GM21381 (cell line): ENCODE measurements around the gene COL18A1.
"Not testable (repeated sequence)": the region's sequence is repeated elsewhere in the genome, so short reads cannot be mapped to it uniquely, and the experiment has no call there.

Experiments
- ATAC-seq: cut with Tn5 transposase; IDR thresholded peaks from one replicate; pipeline ENCODE4 v1.9.1; 2021; ENCODE audit warnings: mild to moderate bottlenecking, moderate library complexity; ENCODE audit not compliant: unreplicated experiment

Gene COL18A1

DNA sequence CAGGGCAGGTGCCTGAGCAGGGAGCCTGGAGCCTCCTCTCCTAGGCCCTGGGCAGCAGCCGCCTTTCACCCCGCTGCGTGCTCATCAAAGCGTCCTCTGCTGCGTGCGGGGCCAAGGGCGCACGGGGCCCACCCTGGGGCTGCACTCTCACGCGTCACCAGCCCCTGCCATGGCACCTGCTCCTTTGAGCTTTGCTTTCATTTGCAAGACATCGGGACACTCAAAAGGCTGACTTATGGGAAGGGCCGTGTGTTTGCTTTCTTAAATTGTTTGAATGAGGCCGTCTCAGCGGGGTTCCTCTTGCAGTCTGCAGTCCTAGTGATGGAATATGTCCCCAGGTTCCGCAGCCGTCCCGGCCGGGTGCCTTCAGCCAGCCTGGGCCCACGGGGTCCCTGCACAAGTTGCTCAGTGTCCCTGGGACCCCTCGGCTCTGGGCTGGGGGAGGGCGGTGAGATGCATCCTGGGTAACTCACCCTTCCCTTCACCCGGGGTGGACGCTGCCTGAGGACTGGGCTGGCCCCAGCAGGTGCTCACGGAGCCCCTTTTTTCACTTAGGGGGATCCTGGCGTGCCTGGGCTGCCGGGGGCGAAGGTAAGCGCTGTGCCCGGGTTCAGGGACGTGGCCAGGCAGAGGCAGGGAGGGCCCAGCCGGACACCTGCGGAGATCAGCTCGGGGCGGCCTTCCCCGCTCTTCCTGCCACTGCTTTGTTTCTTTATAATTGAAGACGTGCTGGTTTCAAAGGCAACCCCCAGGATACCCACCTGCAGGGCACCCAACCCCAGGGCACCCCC, 84.2 kb downstream of the COL18A1 start:
- ATAC-seq, result no peak

DNA sequence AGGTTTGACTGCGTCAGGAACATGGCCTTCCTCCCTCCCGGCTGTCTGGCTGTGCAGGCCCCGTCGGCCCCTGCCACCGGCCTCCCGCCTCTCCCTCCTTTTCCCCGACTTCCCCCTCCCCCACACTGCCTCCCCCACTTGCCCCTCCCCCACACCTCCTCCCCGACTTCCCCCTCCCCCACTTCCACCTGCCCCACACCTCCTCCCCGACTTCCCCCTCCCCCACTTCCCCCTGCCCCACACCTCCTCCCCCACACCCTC, 84.7 kb downstream of the COL18A1 start:
- no peak for ATAC-seq

DNA sequence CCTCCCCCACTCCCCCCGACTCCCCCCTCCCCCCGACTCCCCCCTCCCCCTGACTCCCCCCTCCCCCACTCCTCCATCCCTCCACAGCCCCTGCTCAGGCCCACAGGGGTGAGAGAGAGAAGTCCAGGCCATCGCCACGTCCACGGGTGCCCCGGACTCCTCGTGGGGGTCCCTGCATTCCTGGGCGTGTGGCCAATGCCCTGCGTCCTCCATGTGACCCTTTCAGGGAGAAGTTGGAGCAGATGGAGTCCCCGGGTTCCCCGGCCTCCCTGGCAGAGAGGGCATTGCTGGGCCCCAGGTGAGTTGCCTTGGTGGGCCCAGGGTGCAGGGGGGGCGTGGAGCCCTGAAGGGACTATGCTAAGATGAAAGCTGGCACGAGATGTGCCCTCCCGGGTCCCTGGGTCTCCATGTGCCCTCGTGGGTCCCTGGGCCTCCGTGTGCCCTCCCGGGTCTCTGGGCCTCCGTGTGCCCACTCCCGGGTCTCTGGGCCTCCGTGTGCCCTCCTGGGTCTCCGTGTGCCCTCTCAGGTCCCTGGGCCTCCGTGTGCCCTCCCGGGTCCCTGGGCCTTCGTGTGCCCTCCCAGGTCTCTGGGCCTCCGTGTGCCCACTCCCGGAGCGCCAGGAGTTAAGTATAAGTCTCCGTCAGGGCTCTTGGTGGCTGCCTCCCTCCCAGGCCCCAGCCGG, 85.2 kb downstream of the COL18A1 start:
- ATAC-seq, result no peak

DNA sequence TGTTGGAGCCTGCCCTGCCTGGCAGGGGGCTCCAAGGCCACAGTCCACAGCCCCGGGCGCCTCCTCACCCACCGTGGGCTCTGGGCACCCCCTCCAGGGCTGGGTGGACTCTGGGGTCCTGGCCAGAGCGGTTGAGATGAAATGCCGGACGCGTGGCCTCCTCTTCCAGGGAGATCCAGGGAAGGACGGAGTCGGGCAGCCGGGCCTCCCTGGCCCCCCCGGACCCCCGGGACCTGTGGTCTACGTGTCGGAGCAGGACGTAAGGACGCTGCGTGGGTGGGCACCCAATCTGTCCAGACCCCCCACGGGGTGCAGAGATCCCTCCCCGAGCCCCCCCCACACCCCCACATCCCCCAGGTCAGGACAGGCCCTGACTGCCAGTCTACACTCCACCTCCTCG, 86.1 kb downstream of the COL18A1 start:
- no peak for ATAC-seq

DNA sequence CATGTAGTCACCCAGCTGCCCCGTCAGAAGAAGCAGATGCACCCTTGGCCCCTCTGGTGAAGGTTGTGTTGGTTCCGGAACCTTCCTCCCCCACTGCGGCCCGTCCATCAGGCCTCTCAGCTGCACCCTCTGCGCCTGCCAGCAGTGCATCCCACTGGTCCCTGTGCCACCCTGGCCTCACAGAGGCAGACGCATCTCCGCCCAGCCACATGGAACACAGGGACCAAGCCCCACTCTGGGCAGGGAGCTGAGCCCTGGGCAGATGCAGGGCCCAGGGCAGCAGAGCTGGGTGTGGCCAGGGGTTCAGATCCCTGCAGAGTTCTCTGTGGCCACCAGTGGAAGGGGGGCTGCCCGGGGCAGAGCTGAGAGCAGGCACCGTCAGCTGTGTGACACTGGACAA, 86.7 kb downstream of the COL18A1 start:
- no peak for ATAC-seq

DNA sequence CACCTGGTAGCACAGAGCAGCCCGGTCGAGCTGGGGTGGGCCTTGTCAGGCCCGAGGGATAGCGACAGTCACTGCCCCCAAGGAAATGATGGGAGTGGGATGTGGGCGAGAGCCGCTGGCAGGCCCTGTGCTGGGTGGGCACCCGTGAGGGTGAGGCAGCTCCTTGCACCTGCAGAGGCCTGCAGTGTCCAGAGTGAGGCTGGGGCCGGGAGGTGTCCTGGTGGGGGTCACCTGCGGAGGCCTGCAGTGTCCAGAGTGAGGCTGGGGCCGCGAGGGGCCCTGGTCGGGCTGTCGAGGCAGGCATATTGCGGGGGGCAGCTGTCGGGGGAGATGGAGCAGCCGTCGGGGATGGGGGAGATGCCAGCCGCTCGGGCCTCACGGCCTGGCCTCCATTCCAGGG, 87.8 kb downstream of the COL18A1 start:
- no peak for ATAC-seq

DNA sequence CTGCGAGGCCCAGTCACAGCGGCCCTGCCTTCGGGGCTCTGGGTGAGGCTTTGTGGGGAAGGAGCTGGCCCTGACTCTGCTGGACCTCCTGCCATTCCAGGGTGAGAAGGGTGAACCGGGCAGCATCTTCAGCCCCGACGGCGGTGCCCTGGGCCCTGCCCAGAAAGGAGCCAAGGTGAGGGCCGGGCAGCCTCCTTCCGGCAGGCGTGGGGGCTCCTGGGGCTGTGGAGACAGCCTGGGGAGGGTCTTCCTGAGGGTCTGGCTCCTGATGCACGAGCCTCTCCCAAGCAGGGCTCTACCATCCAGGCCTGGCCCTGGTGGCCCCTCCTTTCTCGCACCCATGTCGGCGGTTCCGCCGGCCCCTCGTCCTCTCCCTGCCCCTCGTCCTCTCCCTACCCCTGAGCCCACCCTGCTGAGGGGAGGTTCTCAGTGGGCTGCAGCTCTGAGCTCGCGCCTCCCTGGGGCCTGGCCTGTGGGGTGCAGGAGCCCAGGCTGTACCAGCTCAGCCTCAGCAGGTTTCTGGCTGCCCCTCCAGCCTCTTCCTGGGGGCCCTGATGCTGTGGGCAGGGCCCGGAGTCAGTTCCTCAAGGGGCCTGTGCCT, 88.5 kb downstream of the COL18A1 start:
- no peak for ATAC-seq

DNA sequence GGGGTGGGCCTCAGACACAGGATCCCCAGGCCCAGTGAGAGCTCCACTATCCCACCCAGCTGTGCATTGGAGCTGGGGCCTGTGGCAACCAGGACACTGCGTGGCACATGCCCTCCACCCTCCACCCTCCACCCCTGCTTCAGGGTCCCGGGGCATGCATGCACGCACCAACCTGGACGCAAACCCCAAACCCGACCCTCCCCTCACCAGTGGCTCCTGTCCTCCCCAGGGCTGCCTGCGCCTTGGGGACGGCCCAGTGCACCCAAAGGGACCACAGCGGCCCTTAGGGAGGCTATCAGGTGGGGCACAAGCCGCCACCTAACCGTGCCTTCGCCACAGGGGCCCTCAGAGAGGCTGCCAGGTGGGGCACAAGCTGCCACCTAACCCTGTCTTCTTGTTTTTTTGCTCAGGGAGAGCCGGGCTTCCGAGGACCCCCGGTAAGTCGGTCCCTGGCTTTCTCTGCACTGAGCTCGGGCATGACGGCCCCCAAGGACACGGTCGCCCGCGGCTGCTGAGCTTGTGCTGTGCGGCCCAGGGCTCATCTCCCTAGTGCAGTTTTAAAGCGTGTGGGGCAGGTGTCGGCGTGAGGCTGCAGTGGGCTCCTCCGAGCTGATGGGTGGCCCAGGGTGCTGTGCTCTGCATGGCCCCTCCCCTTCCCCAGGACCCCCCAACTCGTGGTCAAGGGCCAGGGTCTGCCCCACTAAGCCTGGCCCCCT, 89.3 kb downstream of the COL18A1 start:
- no peak for ATAC-seq

DNA sequence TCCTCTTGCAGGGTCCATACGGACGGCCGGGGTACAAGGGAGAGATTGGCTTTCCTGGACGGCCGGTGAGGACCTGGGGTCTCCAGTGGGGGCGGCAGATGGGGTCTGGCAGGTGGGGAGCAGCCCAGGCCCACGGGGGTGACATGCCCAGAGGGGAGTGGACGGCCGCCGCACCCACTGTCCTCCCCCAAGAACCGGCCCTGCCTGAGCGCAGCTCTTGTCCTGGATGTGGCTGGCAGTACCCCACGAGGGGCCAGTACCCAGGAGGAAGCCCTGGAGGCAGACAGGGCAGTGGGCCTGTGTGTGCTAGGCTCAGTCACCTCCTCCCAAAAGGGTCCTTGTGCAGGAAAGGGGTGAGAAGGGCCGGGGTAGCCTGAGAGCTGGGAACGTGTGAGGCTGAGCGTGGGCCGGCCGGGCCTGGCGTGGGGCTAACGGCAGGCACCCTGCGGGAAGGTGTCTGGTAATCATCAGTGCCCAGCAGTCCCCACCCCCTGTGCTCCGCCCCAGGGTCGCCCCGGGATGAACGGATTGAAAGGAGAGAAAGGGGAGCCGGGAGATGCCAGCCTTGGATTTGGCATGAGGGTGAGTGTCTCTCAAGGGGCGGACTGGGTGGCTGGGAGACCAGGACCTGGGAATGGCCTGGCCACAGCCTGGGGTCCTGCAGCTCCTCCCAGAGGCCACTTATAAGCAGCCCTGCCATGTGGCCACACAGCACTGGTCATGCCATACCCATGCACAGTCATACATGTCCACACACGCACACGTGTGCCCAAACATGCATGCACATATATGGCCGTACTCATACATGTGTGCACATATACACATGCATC, 90.1 kb downstream of the COL18A1 start:
- ATAC-seq, result no peak

DNA sequence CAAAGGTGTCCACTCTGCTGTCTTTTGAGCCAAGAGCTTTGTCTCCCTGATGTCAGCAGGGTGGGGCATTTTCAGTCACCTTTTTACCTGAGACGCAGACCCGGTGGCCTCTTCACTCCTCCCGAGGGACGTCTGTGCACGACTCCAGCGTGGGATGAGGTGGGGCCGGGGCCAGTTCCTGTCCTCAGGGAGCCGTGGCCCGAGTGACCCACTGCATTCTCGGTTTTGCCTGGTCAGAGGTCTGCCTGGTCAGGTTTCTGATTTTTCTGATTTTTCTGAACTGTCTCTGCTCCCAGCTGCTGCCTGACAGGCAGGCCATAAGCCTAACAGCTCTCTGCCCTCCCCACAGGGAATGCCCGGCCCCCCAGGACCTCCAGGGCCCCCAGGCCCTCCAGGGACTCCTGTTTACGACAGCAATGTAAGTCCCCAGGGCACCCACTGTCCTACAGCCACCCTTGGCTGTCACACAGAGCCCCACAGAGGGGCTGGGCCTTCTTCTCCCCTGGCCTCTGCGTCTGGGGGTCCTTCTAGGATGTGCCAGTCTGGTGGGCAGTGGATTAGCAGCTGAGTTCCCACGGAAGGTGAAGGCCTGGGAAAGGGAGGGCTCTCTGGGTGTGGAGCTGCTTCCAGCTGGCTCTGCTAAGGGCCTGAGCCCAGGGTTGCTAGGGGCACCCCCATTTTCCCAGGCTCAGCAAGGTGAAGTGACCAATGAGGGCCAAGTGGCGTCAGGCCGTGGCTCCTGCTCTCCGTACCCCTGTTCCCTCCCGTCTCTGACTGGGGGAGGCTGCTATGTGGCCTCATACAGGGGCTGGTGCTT, 91.4 kb downstream of the COL18A1 start:
- no peak for ATAC-seq

DNA sequence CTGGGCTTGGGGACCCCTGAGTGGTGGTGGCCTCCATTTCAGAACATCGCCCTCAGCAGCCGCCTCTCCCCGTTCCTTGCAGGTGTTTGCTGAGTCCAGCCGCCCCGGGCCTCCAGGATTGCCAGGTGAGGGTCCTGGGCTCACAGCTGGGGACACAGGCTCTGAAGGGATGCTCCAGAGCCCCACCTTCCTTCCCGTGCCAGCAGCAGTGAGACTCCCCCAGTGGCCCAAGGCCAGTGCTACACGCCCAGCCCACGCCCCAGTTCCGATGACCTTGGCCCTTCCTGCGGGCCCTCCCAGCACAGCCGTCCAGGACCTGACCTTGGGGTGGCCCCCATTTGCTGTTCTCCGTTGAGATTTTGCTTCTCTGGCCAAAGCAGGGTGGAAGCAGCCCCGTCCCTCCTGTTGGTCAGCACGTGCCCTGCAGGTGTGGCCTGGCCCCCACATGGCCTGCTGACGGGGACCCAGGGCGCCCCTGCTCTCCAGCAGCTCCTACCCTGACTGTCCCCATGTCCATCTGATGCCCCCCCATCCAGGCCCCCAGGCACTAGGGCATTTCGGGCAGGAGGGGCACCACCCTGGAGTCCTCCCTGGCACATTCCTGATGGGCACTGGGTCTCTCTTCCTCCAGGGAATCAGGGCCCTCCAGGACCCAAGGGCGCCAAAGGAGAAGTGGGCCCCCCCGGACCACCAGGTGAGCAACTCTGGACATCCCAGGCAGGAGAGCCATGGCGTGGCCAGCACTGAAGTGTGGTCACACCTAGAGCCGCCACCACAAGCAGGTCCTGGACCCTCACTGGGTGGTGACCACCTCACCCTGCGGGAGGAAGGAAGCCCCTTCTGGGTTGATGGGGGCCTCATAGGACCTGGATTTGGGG, 92.2 kb downstream of the COL18A1 start:
- ATAC-seq, result no peak

DNA sequence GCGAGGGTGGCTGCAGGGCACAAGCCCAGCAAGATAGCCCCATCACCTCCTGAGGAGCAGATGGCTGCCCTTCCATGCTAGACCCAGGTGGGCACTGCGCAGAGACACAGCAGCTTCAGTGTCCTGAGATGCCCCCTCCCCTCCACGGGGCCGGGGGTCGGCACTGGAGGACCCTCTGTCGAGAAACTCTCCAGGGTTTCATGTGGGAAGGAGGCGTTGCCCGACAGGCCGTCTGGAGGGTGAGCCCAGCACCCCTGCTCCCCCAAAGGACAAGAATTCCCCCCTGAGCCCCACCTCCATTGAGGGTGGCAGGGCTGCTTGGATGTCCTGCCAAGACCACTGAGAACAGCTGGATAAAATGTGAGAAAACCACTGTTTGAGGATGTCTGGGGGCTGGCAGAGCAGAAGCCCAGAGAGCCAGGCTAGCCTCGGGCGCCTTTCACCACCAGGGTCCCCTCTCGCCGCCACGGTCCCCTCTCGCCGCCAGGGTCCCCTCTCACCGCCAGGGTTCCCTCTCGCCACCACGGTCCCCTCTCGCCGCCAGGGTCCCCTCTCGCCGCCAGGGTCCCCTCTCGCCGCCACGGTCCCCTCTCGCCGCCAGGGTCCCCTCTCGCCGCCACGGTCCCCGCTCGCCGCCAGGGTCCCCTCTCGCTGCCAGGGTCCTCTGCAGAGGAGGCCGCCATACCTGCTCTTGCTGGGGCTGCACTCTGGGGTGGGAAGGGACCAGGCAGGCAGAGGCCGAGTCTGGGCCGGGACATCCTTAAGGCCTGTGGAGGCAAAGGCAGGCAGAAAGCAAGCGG, 93.1 kb downstream of the COL18A1 start:
- no peak for ATAC-seq

DNA sequence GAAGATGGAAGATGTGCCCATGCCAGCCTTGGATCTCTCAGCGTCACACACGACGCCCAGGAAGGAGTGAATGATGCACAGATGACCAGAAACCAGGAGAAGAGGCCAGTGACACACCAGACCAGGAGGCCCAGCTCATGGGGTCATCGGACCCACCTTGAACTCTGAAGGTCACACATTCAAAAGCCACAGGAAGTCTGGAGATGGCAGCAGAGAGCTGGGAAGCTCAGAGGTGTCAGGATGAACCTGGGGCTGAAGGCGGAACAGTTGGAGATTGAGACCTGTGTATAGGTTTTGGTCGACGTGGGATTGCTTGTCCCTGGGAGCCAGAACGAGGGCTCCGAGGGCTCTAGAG, 93.7 kb downstream of the COL18A1 start:
- ATAC-seq, result no peak

DNA sequence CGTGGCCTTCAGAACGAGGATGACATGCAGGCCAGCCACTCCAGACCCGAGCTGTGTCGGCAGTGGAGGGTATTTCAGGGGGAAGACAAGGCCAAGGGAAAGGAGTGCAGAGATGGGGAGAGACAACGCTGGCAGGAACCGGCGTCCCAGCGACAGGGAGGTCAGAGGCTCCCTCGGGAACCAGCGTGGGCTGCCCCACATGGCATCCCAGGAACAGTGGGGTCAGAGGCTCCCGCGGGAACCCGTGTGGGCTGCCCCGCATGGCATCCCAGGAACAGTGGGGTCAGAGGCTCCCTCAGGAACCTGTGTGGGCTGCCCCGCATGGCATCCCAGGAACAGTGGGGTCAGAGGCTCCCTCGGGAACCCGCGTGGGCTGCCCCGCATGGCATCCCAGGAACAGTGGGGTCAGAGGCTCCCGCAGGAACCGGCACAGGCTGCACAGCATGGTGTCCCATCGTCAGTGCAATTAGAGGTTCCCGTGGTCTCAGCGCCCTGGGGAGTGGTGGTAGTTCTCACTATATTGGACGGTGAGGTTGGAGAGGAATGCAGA, 94.3 kb downstream of the COL18A1 start:
- ATAC-seq, result no peak

DNA sequence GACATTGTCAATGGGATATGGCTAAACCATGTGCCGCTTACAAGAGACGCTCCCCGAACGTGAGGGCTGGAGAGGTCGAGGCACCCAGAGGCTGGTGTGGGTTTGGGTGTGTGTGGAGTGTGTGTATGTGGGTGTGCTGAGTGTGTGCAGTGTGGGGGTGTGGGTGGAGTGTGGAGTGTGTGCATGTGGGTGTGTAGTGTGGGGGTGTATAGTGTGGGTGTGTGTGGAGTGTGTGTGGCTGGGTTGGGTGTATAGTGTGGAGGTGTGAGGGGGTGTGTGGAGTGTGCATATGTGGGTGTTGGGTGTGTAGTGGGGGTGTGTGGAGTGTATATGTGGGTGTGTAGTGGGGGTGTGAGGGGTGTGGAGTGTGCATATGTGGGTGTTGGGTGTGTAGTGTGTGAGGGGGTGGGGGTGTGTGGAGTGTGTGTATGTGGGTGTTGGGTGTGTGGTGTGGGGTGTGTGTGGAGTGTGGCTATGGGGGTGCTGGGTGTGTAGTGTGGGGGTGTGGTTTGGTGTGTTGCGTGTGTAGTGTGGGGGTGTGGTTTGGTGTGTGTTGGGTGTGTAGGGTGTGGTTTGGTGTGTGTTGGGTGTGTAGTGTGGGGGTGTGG, 95.1 kb downstream of the COL18A1 start:
- ATAC-seq, result no peak

DNA sequence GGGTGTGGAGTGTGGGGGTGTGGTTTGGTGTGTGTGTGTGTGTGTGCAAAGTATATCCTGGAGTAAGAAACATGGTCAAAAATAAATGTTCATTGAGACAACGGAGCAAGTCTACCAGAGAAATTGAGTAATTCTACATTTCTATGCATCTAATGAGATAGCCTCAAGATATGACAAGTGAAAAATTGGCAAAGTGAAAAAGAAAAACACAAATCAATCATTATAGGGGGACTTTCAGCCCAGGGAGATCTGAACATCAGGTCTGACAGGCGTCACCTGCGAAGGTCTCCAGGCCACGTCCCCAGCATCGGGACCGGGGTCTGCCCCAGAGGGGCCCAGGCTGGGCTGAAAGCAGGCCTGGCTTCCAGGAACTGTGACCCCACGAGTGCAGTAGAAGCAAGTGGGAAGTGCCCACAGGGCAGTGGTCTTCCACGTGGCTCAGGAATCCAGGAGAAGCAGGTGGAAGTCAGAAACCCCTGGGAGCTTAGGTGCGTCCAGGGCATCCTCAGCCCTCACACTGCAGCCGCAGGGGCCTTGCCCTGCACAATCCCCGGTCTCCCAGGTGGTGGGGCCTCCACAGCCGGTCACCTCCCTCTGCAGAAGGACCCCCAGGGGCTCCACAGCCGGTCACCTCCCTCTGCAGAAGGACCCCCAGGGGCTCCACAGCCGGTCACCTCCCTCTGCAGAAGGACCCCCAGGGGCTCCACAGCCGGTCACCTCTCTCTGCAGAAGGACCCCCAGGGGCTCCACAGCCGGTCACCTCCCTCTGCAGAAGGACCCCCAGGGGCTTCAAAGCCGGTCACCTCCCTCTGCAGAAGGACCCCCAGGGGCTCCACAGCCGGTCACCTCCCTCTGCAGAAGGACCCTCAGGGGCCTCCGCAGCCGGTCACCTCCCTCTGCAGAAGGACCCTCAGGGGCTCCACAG, 96.4 kb downstream of the COL18A1 start:
- not testable (repeated sequence) for ATAC-seq

DNA sequence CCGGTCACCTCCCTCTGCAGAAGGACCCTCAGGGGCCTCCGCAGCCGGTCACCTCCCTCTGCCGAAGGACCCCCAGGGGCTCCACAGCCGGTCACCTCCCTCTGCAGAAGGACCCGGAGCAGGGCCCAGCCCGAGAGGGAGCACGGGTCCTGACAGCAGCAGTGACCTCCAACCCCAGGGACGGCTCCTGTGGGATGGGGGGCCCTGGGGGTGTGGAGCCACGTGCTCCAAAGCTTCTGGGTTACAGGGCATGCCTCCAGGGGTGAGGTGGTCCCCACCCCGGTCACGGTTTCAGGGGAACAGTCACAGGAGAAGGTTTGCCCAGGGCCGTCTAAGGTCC, 97.0 kb downstream of the COL18A1 start:
- ATAC-seq, result no peak
